GM12891 (cell line): ENCODE results near the gene SAMD8.

Experiments used
- PAX5 ChIP-seq: IDR thresholded peaks from 2 replicates; pipeline ENCODE4 v1.6.1; 2011; ENCODE audit warnings: low read length, moderate library complexity, mild to moderate bottlenecking; ENCODE audit not compliant: insufficient read depth, severe bottlenecking
- POLR2A ChIP-seq: IDR thresholded peaks from 2 replicates; pipeline ENCODE4 v1.6.1; 2011; ENCODE audit warnings: low read depth, low read length, control low read depth
- POLR2AphosphoS5 ChIP-seq: IDR thresholded peaks from 2 replicates; pipeline ENCODE4 v1.6.1; 2011; ENCODE audit warnings: low read depth, low read length, control low read depth
- POU2F2 ChIP-seq: IDR thresholded peaks from 2 replicates; pipeline ENCODE4 v1.6.1; 2011; ENCODE audit warnings: low read depth, mild to moderate bottlenecking, control low read depth, low read length, moderate library complexity
- SPI1 ChIP-seq: IDR thresholded peaks from 2 replicates; pipeline ENCODE4 v1.6.1; 2011; ENCODE audit warnings: low read depth, low read length, control low read depth
- TAF1 ChIP-seq: IDR thresholded peaks from 2 replicates; pipeline ENCODE4 v1.6.1; 2011; ENCODE audit warnings: low read depth, low read length, control low read depth

DNA sequence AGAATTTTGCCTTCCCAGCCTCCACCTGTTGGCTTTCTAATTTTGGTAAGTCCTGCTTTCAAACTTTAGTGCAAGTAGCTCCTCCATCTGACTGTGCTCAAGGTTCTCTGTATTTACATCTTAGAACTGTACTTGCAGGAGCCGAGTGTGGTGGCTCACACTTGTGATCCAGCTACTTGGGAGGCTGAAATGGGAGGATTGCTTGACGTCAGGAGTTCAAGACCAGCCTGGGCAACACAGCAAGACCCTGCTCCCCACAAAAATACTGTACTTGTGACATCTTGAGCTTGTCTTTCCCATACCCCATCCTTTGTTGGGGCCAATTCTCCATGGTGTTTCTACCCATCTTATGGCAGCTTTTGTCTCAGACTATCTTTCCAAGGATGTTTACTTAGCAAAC lies 94.5 kb downstream of the SAMD8 start:
- TF ChIP-seq POLR2A (no peak), POLR2AphosphoS5 (no peak), TAF1 (no peak), SPI1 (no peak), PAX5 (no peak), POU2F2 (no peak)
